HEK293T (cell line): ENCODE measurements around the gene SMARCD2.

ENCODE experiments used
- CTCF ChIA-PET: fragments of 350-600 bp; formaldehyde crosslinking; extraction: SDS; loops from one replicate; lab custom pipeline; 2021; ENCODE audit warnings: antibody characterized with exemption, inconsistent platforms; lab: Yijun Ruan, JAX
- POLR2A ChIA-PET: fragments of 350-600 bp; formaldehyde crosslinking; extraction: SDS; loops from one replicate; lab custom pipeline; 2020; ENCODE audit warnings: antibody characterized with exemption, inconsistent platforms; lab: Yijun Ruan, JAX
- DNase-seq: peaks from one replicate; pipeline ENCODE4 v3.0.0; 2012; ENCODE audit warnings: mixed read lengths; ENCODE audit errors: extremely low spot score
- ARNT ChIP-seq: fragments of 450-650 bp; IDR thresholded peaks from 2 replicates; pipeline ENCODE4 v1.6.1; 2017; ENCODE audit warnings: mild to moderate bottlenecking
- BHLHE40 ChIP-seq: fragments of 450-650 bp; IDR thresholded peaks from 2 replicates; pipeline ENCODE4 v1.6.1; 2016; ENCODE audit warnings: mild to moderate bottlenecking, moderate library complexity, borderline replicate concordance
- CTBP1 ChIP-seq: fragments of 450-650 bp; IDR thresholded peaks from 2 replicates; pipeline ENCODE4 v1.6.1; 2016; ENCODE audit warnings: borderline replicate concordance
- ELF4 ChIP-seq: fragments of 450-650 bp; IDR thresholded peaks from 2 replicates; pipeline ENCODE4 v1.6.1; 2017; ENCODE audit warnings: antibody characterized with exemption
- FOXA1 ChIP-seq: fragments of 450-650 bp; IDR thresholded peaks from 2 replicates; pipeline ENCODE4 v1.6.1; 2016; ENCODE audit warnings: mild to moderate bottlenecking
- FOXK2 ChIP-seq: fragments of 450-650 bp; IDR thresholded peaks from 2 replicates; pipeline ENCODE4 v1.6.1; 2016; ENCODE audit warnings: mild to moderate bottlenecking
- FOXM1 ChIP-seq: fragments of 450-650 bp; IDR thresholded peaks from 2 replicates; pipeline ENCODE4 v1.6.1; 2017; ENCODE audit warnings: mild to moderate bottlenecking, borderline replicate concordance
- HDGF ChIP-seq: fragments of 450-650 bp; IDR thresholded peaks from 2 replicates; pipeline ENCODE4 v1.6.1; 2017; ENCODE audit warnings: antibody characterized with exemption, borderline replicate concordance
- L3MBTL2 ChIP-seq: fragments of 450-650 bp; conservative IDR thresholded peaks from 2 replicates; pipeline ENCODE4 v1.6.1; 2016; ENCODE audit warnings: mild to moderate bottlenecking
- LEF1 ChIP-seq: fragments of 450-650 bp; IDR thresholded peaks from 2 replicates; pipeline ENCODE4 v1.6.1; 2017; ENCODE audit warnings: mild to moderate bottlenecking, borderline replicate concordance
- NFRKB ChIP-seq: fragments of 450-650 bp; IDR thresholded peaks from 2 replicates; pipeline ENCODE4 v1.6.1; 2016; ENCODE audit warnings: mild to moderate bottlenecking, moderate library complexity
- SP1 ChIP-seq: fragments of 450-650 bp; IDR thresholded peaks from 2 replicates; pipeline ENCODE4 v1.6.1; 2017
- SUZ12 ChIP-seq: fragments of 450-650 bp; IDR thresholded peaks from 2 replicates; pipeline ENCODE4 v1.6.1; 2016; ENCODE audit warnings: mild to moderate bottlenecking
- TARDBP ChIP-seq: fragments of 450-650 bp; IDR thresholded peaks from 2 replicates; pipeline ENCODE4 v1.6.1; 2016
- ZNF384 ChIP-seq: fragments of 450-650 bp; IDR thresholded peaks from 2 replicates; pipeline ENCODE4 v1.6.1; 2016
- TF ChIP-seq, protein P1 (sequence below): fragments of 450-650 bp; IDR thresholded peaks from 2 replicates; pipeline ENCODE4 v1.6.1; 2016

SMARCD2 gene

DNA sequence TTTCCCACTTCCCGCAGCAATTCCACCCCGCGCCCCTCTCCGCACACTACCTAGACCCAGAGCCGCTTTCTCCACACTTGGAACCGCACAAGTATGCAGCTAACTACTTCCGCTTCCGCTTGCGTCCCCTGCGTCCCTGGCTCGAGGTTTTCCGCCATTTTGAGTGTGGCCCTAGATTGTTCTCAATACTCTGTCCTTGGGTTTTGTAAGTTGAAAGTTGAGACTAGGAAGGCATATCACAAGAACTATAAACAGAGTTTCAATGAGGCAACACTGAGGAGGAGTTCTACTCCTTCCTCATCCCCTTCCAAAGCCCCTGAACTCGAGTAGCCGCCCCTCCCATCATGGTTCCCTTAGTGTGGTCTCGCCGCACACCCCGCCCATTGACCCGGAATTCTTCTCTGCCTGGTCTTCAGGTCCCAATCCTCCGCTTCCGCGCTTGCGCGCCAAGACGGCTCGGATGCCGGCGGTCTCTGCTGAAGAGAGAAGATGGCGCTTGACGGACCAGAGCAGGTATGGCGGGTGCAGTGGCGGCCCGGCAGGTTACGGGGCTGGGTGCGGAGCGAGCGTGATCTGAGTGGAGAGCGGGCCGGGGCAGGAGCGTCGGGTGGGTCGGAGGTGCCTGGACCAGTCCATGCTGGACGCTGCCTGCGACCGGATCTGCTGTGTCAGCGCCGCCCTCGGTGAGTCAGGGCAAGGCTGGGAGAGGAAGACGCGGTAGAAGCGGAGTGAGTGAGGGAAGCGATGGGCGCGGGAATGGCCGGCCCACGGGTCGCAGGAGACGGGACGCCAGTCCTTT lies 15.3 kb downstream of the SMARCD2 start, which contains the start of the genes FTSJ3 and PSMC5:
Gene FTSJ3 (minus strand): TSS at position 662 of the 799 bp plus-strand sequence. CDS start 761 bp downstream, outside the sequence.
Gene PSMC5 (plus strand): TSS at position 430 of the 799 bp plus-strand sequence. CDS start 60 bp downstream, at position 490.
- TF ChIP-seq TARDBP (no peak), NFRKB (peak; percentile 71; the same call in 1 of the 2 replicates), ELF4 (peak; percentile 88)
- DNase-seq: peak; percentile 92
- CTCF ChIA-PET: interaction anchor here (1.0 to 1.6 kb wide), 3 partner anchors 12 to 193 kb away, joined by 3 to 5 read pairs (median 4); no protein-coding TSS in a partner anchor
- POLR2A ChIA-PET: interaction anchor here (0.6 to 6.2 kb wide), 12 partner anchors 8 to 86 kb away, joined by 3 to 67 read pairs (median 4); partner anchors contain the start of genes CCDC47, DDX42 and SMARCD2

DNA sequence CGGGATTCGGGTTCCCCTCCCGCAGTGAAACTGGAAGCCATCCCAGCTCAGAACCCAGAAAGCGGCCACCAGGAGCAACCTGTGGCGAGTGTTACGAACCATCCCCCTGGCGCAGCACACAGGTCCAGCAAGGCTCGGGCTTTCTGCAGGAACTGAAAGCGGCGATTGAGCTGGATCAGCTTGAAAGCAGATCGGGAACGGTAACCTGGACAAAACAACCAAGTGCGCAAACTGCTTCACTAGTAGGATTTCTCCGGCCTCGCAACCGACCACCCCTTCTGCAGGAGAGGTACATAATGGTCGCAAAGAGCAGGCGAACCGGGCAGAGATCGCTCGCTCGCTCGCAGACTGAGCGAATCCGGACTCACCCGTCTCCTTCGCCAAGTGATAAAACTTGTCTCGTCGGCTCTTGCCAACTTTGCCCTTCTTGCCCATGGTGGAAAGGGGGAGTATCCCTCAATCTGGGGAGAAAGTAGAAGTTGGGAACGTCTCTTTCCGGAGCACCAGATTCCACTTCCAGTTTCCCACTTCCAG lies 15.9 kb downstream of the SMARCD2 start:
- DNase-seq: peak; percentile 29

DNA sequence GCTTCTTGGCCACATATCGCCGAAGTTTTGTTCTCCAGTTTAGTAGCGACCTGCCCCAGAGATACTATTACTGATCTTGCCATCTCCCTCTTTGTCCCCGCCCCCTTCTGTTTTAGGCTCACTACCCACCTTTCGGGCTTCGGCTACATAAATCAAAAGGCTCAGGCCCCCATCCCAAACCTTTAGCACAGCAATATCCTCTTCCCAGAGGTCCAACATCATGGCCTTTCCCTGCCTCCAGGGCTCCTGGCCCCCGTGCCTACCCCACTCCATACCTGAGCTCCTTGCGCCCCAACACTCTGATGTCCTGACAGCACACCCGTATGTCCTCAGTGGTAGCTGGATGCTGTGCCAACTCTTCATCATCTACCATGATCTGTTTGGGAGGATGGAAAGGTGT lies 18.1 kb downstream of the SMARCD2 start:
- no peak for DNase-seq
- CTCF ChIA-PET: no interaction called here
- POLR2A ChIA-PET: interaction anchor here (1.3 to 6.2 kb wide), 3 partner anchors 9 to 82 kb away, joined by 4 to 52 read pairs (median 5); partner anchors contain the start of genes CCDC47, DDX42 and STRADA
- TF ChIP-seq ZNF384 (no peak), FOXA1 (no peak), SUZ12 (no peak), NFRKB (no peak), BHLHE40 (no peak), LEF1 (no peak), L3MBTL2 (no peak), ARNT (no peak), CTBP1 (no peak), SP1 (no peak), HDGF (no peak), ELF4 (no peak), FOXK2 (no peak), TARDBP (no peak)
- TF ChIP-seq, protein P1, sequence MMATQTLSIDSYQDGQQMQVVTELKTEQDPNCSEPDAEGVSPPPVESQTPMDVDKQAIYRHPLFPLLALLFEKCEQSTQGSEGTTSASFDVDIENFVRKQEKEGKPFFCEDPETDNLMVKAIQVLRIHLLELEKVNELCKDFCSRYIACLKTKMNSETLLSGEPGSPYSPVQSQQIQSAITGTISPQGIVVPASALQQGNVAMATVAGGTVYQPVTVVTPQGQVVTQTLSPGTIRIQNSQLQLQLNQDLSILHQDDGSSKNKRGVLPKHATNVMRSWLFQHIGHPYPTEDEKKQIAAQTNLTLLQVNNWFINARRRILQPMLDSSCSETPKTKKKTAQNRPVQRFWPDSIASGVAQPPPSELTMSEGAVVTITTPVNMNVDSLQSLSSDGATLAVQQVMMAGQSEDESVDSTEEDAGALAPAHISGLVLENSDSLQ: no peak

More for the DNA sequence above, 15.9 kb downstream of the SMARCD2 start:
- TF ChIP-seq HDGF (no peak), LEF1 (no peak), FOXA1 (no peak), SUZ12 (no peak), CTBP1 (no peak), NFRKB (no peak), ARNT (no peak), L3MBTL2 (no peak), SP1 (no peak), ELF4 (no peak), FOXM1 (no peak), BHLHE40 (no peak), ZNF384 (no peak), TARDBP (no peak), FOXK2 (no peak)
- TF ChIP-seq, protein P1: no peak
- ChIA-PET POLR2A (interaction anchor here (0.8 to 6.2 kb wide), 12 partner anchors 8 to 196 kb away, joined by 3 to 67 read pairs (median 5); partner anchors contain the start of genes CCDC47, DDX42, SMARCD2 and STRADA), CTCF (interaction anchor here (1.0 to 1.6 kb wide), 2 partner anchors 13 to 129 kb away, joined by 4 to 5 read pairs; no protein-coding TSS in a partner anchor)

DNA sequence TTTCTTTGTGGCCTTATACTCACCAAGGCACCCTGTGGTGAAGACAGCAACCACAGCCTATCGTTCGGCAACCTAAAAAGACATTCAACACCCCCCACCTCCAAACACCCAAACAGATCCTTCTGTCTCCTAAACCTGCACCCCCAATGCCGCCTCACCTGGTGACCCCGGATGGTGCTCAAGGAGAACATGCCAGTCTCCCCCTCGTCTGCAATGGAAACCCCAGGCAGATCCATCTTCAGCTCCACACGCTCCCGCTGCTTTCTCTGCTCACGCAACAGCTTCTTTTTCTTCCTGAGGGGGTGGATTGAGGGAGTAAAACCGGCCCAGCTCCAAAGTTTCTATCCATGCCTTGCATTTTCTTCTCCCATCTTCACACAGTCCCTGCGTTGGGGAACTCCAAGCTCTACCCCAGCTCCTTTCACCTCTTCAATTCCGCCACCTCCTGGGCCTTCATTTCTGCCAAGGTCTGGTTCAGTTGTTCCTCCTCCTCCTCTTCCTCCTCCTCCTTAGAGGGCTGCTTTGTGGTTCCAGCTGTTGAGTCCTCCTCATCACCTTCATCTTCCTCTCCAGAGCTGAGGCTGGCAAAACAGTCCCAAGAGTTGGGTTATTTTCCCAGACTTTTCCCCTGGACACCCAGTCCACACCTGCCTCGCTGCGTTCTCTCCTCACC lies 18.7 kb downstream of the SMARCD2 start:
- no peak for DNase-seq
- POLR2A ChIA-PET: interaction anchor here (0.7 to 6.2 kb wide), 5 partner anchors 9 to 202 kb away, joined by 3 to 52 read pairs (median 3); partner anchors contain the start of genes CCDC47, DDX42, MAP3K3 and SMARCD2
- TF ChIP-seq ELF4: no peak
- no peak for TF ChIP-seq NFRKB
- TF ChIP-seq ARNT: no peak
- TF ChIP-seq SUZ12: no peak
- TF ChIP-seq ZNF384: no peak
- TF ChIP-seq HDGF: no peak
- no peak for TF ChIP-seq L3MBTL2
- TF ChIP-seq CTBP1: no peak
- CTCF ChIA-PET: no interaction called here

DNA sequence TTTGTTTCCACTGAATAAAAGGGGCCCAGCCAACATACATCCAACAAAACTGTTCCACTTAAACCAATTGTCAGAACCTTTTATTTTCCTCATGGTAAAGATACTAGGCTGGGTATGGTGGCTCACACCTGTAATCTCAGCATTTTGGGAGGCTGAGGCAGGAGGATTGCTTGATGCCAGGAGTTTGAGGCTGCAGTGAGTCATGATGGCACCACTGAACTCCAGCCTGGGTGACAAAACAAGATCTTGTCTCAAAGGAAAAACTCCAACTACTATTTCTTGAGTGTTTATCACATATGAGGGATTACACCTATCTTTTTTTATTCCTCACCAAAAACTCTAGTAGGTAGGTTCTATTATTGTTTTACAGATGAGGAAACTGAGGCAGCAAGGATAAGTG lies 19.9 kb downstream of the SMARCD2 start:
- CTCF ChIA-PET: interaction anchor here (1.0 kb wide), 1 partner anchor 12 kb away, joined by 3 read pairs; no protein-coding TSS in a partner anchor
- DNase-seq: no peak
- TF ChIP-seq SP1 (no peak), L3MBTL2 (no peak), NFRKB (no peak), LEF1 (no peak), CTBP1 (no peak)
- POLR2A ChIA-PET: no interaction called here

DNA sequence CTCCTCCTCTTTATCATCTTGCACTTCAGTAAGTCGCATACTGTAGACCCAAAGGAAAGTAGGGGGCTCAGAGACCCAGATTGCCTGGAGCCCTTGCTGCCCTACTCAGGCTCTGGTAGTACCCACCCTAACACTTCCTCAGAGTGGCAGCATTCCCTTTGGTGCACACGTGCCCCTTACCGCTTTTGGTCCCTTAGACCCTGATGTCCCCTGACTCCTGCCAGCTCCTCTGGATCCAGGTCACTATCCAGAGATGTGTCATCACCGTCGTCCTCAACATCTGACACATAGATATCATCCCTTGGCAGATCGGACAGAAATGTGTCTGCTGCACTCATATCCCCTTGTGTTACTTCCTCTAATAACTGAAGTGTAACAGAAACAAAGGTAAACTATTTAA lies 20.7 kb downstream of the SMARCD2 start:
- TF ChIP-seq CTBP1 (no peak), FOXA1 (no peak), L3MBTL2 (no peak)
- ChIA-PET POLR2A (interaction anchor here (1.3 kb wide), 1 partner anchor 48 kb away, joined by 5 read pairs; the partner anchor contains the start of gene DDX42), CTCF (interaction anchor here (0.6 to 1.0 kb wide), 2 partner anchors 13 to 498 kb away, joined by 3 to 4 read pairs; no protein-coding TSS in a partner anchor)
- DNase-seq: no peak
